Heart right ventricle (tissue), 16 donors: Measurements from ENCODE around the gene AP3B2. TPM values are rescaled to one million over a fixed set of nuclear protein-coding genes. Genes with fewer than 3 reads are reported as not detected.

ENCODE experiments used
- ATAC-seq, 8 donors: fragments of 200-7000 bp; cut with Tn5 transposase; one replicate each; pipeline ENCODE4 v1.9.1; 2020; ENCODE audit warnings: mild to moderate bottlenecking in 8 of 8, moderate library complexity in 8 of 8, moderate number of reproducible peaks in 1 of 8
- DNase-seq, 2 donors: peaks; one replicate each; pipeline ENCODE4 v3.0.0-alpha.2; 2020
- H3K27ac ChIP-seq, 10 donors: fragments of 200-600 bp; sonication (generic) in 2 of 10; one replicate each; pipeline versions ENCODE4 v1.5.0 to v1.8.0; 2020 to 2022; ENCODE audit warnings: mild to moderate bottlenecking in 3 of 10
- H3K27me3 ChIP-seq, 7 donors: fragments of 200-600 bp; one replicate each; pipeline ENCODE4 v1.8.0; 2021 to 2022; ENCODE audit warnings: mild to moderate bottlenecking in 2 of 7
- H3K36me3 ChIP-seq, 9 donors: fragments of 200-600 bp; sonication (generic) in 1 of 9; one replicate each; pipeline versions ENCODE4 v1.5.0 to v1.8.0; 2020 to 2022; ENCODE audit warnings: mild to moderate bottlenecking in 2 of 9
- H3K4me1 ChIP-seq, 9 donors: fragments of 200-600 bp; sonication (generic) in 1 of 9; one replicate each; pipeline versions ENCODE4 v1.5.0 to v1.8.0; 2020 to 2022; ENCODE audit warnings: mild to moderate bottlenecking in 4 of 9
- H3K4me3 ChIP-seq, 10 donors: fragments of 200-600 bp; sonication (generic) in 2 of 10; one replicate each; pipeline versions ENCODE4 v1.5.0 to v1.8.0; 2020 to 2022; ENCODE audit warnings: mild to moderate bottlenecking in 7 of 10, moderate library complexity in 2 of 10
- H3K9me3 ChIP-seq, 11 donors: fragments of 200-600 bp in 10 of 11; sonication (generic) in 2 of 11; one replicate each; pipeline versions ENCODE4 v1.5.0 to v1.8.0; 2013 to 2022; ENCODE audit warnings: mild to moderate bottlenecking in 2 of 11, control low read depth in 1 of 11, moderate library complexity in 1 of 11
- WGBS, 2 donors: extraction: QIAGEN DNeasy Blood & Tissue Kit; methylation state at CpG; one replicate each; pipeline ENCODE4 v1.1.7; 2013; ENCODE audit warnings: inconsistent platforms in 1 of 2; 5-methylcytosine and 5-hydroxymethylcytosine counted together
- intact Hi-C, 10 donors: fragments of 100-400 bp; cut with DNase I; formaldehyde crosslinking; loops; one replicate each; pipeline versions ENCODE4 v1.11.1 to v1.14.2; 2022
- polyA plus RNA-seq, 2 donors: library from polyadenylated mRNA; stranded (reverse); fragments of 200-250 nt; gene quantifications; one replicate each; pipeline ENCODE4 v1.2.3, GENCODE V29; 2013
- total RNA-seq, 10 donors: library from RNA; stranded (reverse); fragmentation: NEBNext Ultra II Directional in 3 of 10; extraction: Animal tissue kit (Norgen Biotek cat#: 25700) in 3 of 10; gene quantifications; one replicate each; pipeline versions ENCODE4 v1.2.1 to v1.2.4, GENCODE V29; 2021 to 2023
- TF ChIP-seq, protein P1 (sequence below), 9 donors: fragments of 200-600 bp; sonication (generic) in 2 of 9; IDR thresholded peaks; one replicate each; pipeline versions ENCODE4 v1.5.0 to v1.8.0; 2021 to 2022; ENCODE audit warnings: antibody characterized with exemption in 9 of 9, mild to moderate bottlenecking in 5 of 9, moderate library complexity in 1 of 9
- donor health status: Arrhythmogenic right ventricular cardiomyopathy.
- donor health status: ischemic (EF 13 %, LVEDD 7.1; RV severe dilation, severe dysfunction).
- donor health status: healthy with polysubstance abuse.
- donor health status: DM: no; HTN: yes; CAD: no.
- donor health status: DM: no; HTN: no; CAD: no.
- donor health status: ischemic (EF 25% LVEDD 6.9; RV normal size, moderate dysfunction).
- donor health status: ischemic (EF 25% LVEDD 5.7; RV mildly dilated, moderate dysfunction).
- donor health status: healthy.
- donor health status: DM: yes; HTN: yes; CAD: no.
- donor health status: Ischemic cardiomyopathy.
- donor health status: ischemic (EF 35%, LVEDD 5.7; RV mildly dilated, moderate dysfunction).
- donor health status: nonischemic (EF 11% LVEDD 7.7; RV severe dilation, severe dysfunction).
- donor health status: DM: yes; HTN: yes; CAD: no.
- donor health status: PGD.
- donor health status: ischemic (EF 29% LVEDD 5.4; RV normal size, mild dysfunction).
- donor health status: nonischemic (EF 23%, LVEDD 6.1; RV moderate dilation, normal function).

AP3B2 gene
- total and polyA plus RNA-seq, 12 donors = 0.12 to 1.4 (median 0.40) TPM; not detected in 4

GRCh38 chr15:82739086-82739485 lies 29.4 kb upstream of the AP3B2 start:
- TF ChIP-seq, protein P1, sequence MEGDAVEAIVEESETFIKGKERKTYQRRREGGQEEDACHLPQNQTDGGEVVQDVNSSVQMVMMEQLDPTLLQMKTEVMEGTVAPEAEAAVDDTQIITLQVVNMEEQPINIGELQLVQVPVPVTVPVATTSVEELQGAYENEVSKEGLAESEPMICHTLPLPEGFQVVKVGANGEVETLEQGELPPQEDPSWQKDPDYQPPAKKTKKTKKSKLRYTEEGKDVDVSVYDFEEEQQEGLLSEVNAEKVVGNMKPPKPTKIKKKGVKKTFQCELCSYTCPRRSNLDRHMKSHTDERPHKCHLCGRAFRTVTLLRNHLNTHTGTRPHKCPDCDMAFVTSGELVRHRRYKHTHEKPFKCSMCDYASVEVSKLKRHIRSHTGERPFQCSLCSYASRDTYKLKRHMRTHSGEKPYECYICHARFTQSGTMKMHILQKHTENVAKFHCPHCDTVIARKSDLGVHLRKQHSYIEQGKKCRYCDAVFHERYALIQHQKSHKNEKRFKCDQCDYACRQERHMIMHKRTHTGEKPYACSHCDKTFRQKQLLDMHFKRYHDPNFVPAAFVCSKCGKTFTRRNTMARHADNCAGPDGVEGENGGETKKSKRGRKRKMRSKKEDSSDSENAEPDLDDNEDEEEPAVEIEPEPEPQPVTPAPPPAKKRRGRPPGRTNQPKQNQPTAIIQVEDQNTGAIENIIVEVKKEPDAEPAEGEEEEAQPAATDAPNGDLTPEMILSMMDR (IDR thresholded peaks at IDR 0.05) = no peak
- intact Hi-C loops = loop anchor here in 1 of 10 donors (5.0 kb wide), 1 partner anchor 192 kb away; no protein-coding TSS in a partner anchor
- WGBS, 2 donors = 76 to 77% methylated on average over 2 of the region's 2 CpGs
- Histone ChIP-seq H3K4me1 (no peaks in the 10 kb centered on the region), H3K9me3 (no peaks in the 10 kb centered on the region), H3K36me3 (peaks cover 0 to 23% (median 0%) of the 10 kb centered on the region in 9 donors), H3K4me3 (no peak overlapping the region), H3K27me3 (no peaks in the 10 kb centered on the region), H3K27ac (no peak overlapping the region)
- no peak for DNase-seq
- ATAC-seq = no peak

- WGBS, 2 donors = 94% methylated on average over 2 of the region's 2 CpGs
- Histone ChIP-seq H3K36me3 (peaks cover 0 to 23% (median 0%) of the 10 kb centered on the region in 9 donors), H3K4me1 (no peaks in the 10 kb centered on the region), H3K4me3 (no peak overlapping the region), H3K27me3 (no peaks in the 10 kb centered on the region), H3K27ac (no peak overlapping the region), H3K9me3 (no peaks in the 10 kb centered on the region)
- no peak for DNase-seq
- intact Hi-C loops = loop anchor here in 1 of 10 donors (5.0 kb wide), 1 partner anchor 191 kb away; no protein-coding TSS in a partner anchor
- no peak for ATAC-seq
- TF ChIP-seq, protein P1 (IDR thresholded peaks at IDR 0.05) = no peak
Observed at GRCh38 chr15:82737975-82738374, 28.3 kb upstream of the AP3B2 start.

GRCh38 chr15:82731527-82731926 lies 21.9 kb upstream of the AP3B2 start:
- DNase-seq (no peak), ATAC-seq (no peak)
- H3K27ac ChIP-seq = no peak overlapping the region
- no peaks in the 10 kb centered on the region for H3K27me3 ChIP-seq
- intact Hi-C loops = no loop called here
- TF ChIP-seq, protein P1 (IDR thresholded peaks at IDR 0.05) = no peak
- 91 to 100% methylated on average over 1 to 2 of the region's 2 CpGs for WGBS, 2 donors
- no peaks in the 10 kb centered on the region for H3K4me1 ChIP-seq
- no peaks in the 10 kb centered on the region for H3K9me3 ChIP-seq
- H3K36me3 ChIP-seq = peaks cover 0 to 21% (median 0%) of the 10 kb centered on the region in 9 donors
- no peak overlapping the region for H3K4me3 ChIP-seq

DNA sequence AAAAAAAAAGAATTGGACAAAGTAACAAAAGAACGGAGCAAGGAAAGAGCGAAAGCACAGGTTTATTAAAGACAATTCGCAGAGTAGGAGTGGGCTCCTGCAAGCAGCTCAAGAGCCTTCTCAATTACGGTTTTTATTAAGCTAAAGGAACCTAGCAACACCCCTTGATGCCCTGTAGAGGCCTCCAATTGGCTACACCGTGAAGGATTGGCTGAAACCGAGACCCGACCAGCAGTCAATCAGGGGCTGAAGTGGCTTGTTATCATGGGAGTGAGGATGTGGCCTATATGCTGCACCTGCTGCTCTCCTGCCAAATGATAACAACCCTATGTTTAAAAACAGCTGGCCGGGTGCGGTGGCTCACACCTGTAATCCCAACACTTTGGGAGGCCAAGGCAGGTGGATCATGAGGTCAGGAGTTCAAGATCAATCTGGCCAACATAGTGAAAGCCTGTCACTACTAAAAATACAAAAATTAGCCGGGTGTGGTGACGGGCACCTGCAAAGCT lies 20.4 kb upstream of the AP3B2 start:
- Histone ChIP-seq H3K9me3 (no peaks in the 10 kb centered on the region), H3K36me3 (peaks cover 0 to 16% (median 0%) of the 10 kb centered on the region in 9 donors), H3K27me3 (no peaks in the 10 kb centered on the region), H3K4me1 (no peaks in the 10 kb centered on the region), H3K27ac (no peak overlapping the region), H3K4me3 (no peak overlapping the region)
- no peak for DNase-seq
- ATAC-seq = no peak
- 90 to 92% methylated on average over 11 of the region's 11 CpGs for WGBS, 2 donors
- TF ChIP-seq, protein P1 (IDR thresholded peaks at IDR 0.05) = no peak
- intact Hi-C loops = no loop called here
